ENCODE data around the gene MCEMP1. TPM values are rescaled to one million over a fixed set of nuclear protein-coding genes. Genes with fewer than 3 reads are reported as not detected.
A peak's percentile ranks its signal among the peaks of the same experiment; 100 is the strongest.

MCEMP1 gene
- total RNA-seq, 1 donor from 2014 or later: not detected

DNA sequence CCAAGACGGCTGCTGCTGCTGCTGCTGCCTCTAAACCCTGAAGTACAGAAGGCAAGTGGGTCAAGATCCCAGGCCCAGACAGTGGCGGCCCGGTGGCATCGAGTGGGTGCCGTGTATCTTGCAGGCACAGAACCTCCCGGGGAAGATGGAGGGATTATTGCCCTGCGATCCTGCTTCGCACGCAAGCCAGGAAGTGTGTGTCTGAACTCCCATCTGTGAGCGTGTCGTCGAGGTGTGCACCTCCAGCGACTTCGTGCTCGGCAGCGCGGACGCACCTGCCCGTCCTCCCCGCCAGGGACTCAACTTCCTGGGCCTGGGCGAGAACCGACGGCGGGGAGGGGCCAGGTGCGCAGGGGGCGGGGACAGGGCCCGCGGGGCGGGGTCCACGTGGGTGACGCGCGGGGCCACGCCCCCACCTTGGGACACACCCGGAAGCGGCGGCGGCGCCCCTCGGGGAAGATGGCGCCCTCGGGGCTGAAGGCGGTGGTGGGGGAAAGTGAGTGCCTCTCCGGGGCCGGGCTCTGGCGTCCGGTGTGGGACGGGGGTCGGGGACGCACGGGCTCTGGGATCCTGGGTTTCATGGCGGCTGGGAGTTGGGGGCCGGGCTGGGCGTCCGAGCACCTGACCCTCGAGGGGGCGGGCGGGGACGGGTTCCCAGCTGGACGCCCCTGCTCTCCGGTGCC, 40.1 kb upstream of the MCEMP1 start, which contains the start of gene STXBP2:
STXBP2 (plus strand) TSS at position 420 of the 683 bp plus-strand sequence; CDS start at position 460, 40 bp downstream.
- no peaks in the 10 kb centered on the region for H3K36me3 ChIP-seq
- no peaks in the 10 kb centered on the region for H3K36me3 Mint-ChIP-seq
- H3K4me1 Mint-ChIP-seq: no peaks in the 10 kb centered on the region
- H3K9ac ChIP-seq: peak within 1 kb of the TSS; percentile 15
- peak within 1 kb of the TSS; percentile 63 for H3K4me3 ChIP-seq
- TF ChIP-seq, protein P1, sequence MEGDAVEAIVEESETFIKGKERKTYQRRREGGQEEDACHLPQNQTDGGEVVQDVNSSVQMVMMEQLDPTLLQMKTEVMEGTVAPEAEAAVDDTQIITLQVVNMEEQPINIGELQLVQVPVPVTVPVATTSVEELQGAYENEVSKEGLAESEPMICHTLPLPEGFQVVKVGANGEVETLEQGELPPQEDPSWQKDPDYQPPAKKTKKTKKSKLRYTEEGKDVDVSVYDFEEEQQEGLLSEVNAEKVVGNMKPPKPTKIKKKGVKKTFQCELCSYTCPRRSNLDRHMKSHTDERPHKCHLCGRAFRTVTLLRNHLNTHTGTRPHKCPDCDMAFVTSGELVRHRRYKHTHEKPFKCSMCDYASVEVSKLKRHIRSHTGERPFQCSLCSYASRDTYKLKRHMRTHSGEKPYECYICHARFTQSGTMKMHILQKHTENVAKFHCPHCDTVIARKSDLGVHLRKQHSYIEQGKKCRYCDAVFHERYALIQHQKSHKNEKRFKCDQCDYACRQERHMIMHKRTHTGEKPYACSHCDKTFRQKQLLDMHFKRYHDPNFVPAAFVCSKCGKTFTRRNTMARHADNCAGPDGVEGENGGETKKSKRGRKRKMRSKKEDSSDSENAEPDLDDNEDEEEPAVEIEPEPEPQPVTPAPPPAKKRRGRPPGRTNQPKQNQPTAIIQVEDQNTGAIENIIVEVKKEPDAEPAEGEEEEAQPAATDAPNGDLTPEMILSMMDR (IDR thresholded peaks at IDR 0.05): no peak
- TF ChIP-seq EZH2 (IDR thresholded peaks at IDR 0.05) (no peak), EZH2phosphoT487 (IDR thresholded peaks at IDR 0.05) (no peak)
- peak within 1 kb of the TSS; percentile 84 for H3K4me2 ChIP-seq
- no peaks in the 10 kb centered on the region for H3K9me3 Mint-ChIP-seq
- H3K9me3 ChIP-seq (ENCODE audit: low read depth): no peaks in the 10 kb centered on the region
- H3K27me3 Mint-ChIP-seq (ENCODE audit: insufficient read depth, low read depth): peaks cover 19% of the 10 kb centered on the region
- DNase-seq (ENCODE audit: low spot score): peak; percentile 89
- peaks cover 3% of the 10 kb centered on the region for H3K79me2 ChIP-seq (ENCODE audit: low read depth)
- no peak within 1 kb of the TSS for H3K27ac ChIP-seq
- H4K20me1 ChIP-seq (ENCODE audit: low read depth): no peaks in the 10 kb centered on the region
- peaks cover 26% of the 10 kb centered on the region for H3K27me3 ChIP-seq
- peak within 1 kb of the TSS; percentile 42 for H3K4me3 Mint-ChIP-seq
- peaks cover 22% of the 10 kb centered on the region for H3F3A ChIP-seq (ENCODE audit: low read depth)
- no peak within 1 kb of the TSS for H3K27ac Mint-ChIP-seq
- H3K4me1 ChIP-seq: no peaks in the 10 kb centered on the region
- peak within 1 kb of the TSS; percentile 60 for H2AFZ ChIP-seq (replicated peaks)

DNA sequence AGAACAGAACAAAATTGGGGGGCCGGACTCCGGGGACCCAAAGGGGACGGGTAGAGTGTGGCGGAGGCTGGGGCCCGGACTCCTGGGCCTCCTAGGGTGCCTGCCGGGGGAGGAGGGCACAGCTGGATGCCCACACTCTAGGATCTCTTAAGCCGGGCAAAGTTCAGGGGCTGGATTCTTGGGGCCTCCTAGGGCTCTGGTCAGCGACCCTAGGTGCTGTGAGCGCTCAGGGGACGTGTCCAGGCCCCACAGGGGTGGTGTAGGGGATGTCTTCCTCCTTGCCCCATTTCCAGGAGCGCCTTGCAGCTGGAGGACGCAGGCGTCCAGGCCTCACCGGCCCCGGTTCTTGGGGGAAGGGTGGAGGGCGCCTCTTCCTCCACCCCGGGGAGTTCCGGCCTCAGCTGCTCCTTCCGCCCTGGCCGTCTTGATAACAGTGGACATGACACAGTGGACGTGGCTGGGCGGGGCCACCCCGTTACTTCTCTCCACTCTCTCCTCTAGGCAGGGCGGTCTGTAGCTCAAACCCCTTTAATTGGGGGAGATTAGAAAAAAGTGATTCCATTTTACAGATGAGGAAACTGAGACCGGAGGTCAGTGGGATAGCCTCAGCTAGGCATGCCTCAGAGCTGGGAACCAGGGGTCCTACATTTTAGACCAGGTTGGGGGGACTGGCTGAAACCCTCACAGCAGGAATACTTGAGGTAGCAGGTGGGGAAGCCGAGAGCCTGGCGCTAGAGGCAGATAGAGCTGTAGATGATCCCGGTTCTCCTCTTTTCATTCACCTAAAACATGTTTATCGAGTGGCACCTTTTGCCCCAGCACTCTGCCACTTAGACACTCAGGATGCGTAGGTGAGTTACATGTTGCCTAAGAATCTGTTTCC, 39.3 kb upstream of the MCEMP1 start:
- H3K4me3 Mint-ChIP-seq: no peak overlapping the region
- Histone ChIP-seq H3K4me3 (peak overlapping the region; percentile 63), H3K4me2 (peak overlapping the region; percentile 84), H2AFZ (replicated peaks) (peak overlapping the region; percentile 60), H3K9ac (peak overlapping the region; percentile 15), H3K36me3 (no peaks in the 10 kb centered on the region), H3K4me1 (no peaks in the 10 kb centered on the region), H3K9me3 (ENCODE audit: low read depth) (no peaks in the 10 kb centered on the region), H3K79me2 (ENCODE audit: low read depth) (no peaks in the 10 kb centered on the region), H4K20me1 (ENCODE audit: low read depth) (no peaks in the 10 kb centered on the region), H3F3A (ENCODE audit: low read depth) (peaks cover 22% of the 10 kb centered on the region), H3K27ac (no peak overlapping the region), H3K27me3 (peaks cover 26% of the 10 kb centered on the region)
- peak; percentile 36 for DNase-seq (ENCODE audit: low spot score)
- no peak for TF ChIP-seq EZH2 (IDR thresholded peaks at IDR 0.05)
- no peak for TF ChIP-seq EZH2phosphoT487 (IDR thresholded peaks at IDR 0.05)
- TF ChIP-seq, protein P1 (IDR thresholded peaks at IDR 0.05): no peak
- no peaks in the 10 kb centered on the region for H3K4me1 Mint-ChIP-seq
- no peaks in the 10 kb centered on the region for H3K36me3 Mint-ChIP-seq
- no peak overlapping the region for H3K27ac Mint-ChIP-seq
- H3K27me3 Mint-ChIP-seq (ENCODE audit: insufficient read depth, low read depth): peaks cover 19% of the 10 kb centered on the region
- no peaks in the 10 kb centered on the region for H3K9me3 Mint-ChIP-seq

DNA sequence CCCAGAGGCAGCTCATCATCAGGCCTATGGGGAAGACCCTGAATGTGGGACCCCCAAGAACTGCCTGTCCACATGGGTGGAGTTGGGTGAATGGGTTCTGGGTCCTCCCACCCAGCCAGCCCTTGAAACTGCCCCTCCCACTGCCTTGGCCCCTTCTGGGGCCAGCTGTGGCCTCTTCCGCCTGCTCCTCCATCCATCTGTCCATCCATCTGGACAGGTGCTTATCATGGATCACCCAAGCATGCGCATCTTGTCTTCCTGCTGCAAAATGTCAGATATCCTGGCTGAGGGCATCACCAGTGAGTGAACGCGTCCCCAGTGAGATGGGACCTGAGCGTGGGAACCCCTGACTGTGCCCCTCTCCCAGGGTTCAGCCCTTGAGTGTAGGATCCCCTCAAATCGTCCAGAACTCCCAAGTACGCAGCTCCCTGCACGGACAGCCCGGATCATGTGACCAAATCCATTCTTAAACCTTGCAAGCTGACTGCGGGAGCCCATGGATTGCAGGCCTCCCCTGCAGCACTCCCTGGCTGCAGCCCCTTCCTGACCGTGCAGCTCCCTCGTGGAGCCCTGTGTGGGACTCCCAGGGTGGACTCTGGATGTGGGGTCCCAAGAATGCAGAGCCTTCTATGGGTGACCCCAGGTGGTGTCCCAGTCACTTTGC, 38.0 kb upstream of the MCEMP1 start:
- no peaks in the 10 kb centered on the region for H3K79me2 ChIP-seq (ENCODE audit: low read depth)
- no peak overlapping the region for H3K4me3 Mint-ChIP-seq
- peaks cover 19% of the 10 kb centered on the region for H3K27me3 Mint-ChIP-seq (ENCODE audit: insufficient read depth, low read depth)
- no peaks in the 10 kb centered on the region for H3K36me3 ChIP-seq
- H3K9ac ChIP-seq: no peak overlapping the region
- DNase-seq (ENCODE audit: low spot score): no peak
- no peaks in the 10 kb centered on the region for H3K36me3 Mint-ChIP-seq
- TF ChIP-seq, protein P1 (IDR thresholded peaks at IDR 0.05): no peak
- H3K4me1 Mint-ChIP-seq: no peaks in the 10 kb centered on the region
- H3K4me2 ChIP-seq: no peak overlapping the region
- H3F3A ChIP-seq (ENCODE audit: low read depth): peaks cover 22% of the 10 kb centered on the region
- no peak overlapping the region for H3K4me3 ChIP-seq
- H3K9me3 ChIP-seq (ENCODE audit: low read depth): no peaks in the 10 kb centered on the region
- H3K27ac ChIP-seq: no peak overlapping the region
- H4K20me1 ChIP-seq (ENCODE audit: low read depth): no peaks in the 10 kb centered on the region
- H3K27ac Mint-ChIP-seq: no peak overlapping the region
- peaks cover 26% of the 10 kb centered on the region for H3K27me3 ChIP-seq
- H3K9me3 Mint-ChIP-seq: peaks cover 2% of the 10 kb centered on the region
- no peak overlapping the region for H2AFZ ChIP-seq (replicated peaks)
- no peaks in the 10 kb centered on the region for H3K4me1 ChIP-seq

Data from neural progenitor cell (in vitro differentiated cells).